HT1080 (cell line): ENCODE measurements around the gene LARP4B. TPM values are rescaled to one million over a fixed set of nuclear protein-coding genes. Genes with fewer than 3 reads are reported as not detected.

ENCODE experiments used
- DNase-seq: peaks from one replicate; pipeline ENCODE4 v3.0.0-alpha.2; 2015; ENCODE audit warnings: low read depth
- total RNA-seq: library from RNA; depleted of rRNA; stranded (reverse); fragments of >200 nt; shearing (Covaris generic); gene quantifications from 2 replicates; pipeline ENCODE4 v1.2.3, GENCODE V29; 2014

The LARP4B gene
- total RNA-seq, 1 experiment from 2014 or later = 62.7 TPM

DNA sequence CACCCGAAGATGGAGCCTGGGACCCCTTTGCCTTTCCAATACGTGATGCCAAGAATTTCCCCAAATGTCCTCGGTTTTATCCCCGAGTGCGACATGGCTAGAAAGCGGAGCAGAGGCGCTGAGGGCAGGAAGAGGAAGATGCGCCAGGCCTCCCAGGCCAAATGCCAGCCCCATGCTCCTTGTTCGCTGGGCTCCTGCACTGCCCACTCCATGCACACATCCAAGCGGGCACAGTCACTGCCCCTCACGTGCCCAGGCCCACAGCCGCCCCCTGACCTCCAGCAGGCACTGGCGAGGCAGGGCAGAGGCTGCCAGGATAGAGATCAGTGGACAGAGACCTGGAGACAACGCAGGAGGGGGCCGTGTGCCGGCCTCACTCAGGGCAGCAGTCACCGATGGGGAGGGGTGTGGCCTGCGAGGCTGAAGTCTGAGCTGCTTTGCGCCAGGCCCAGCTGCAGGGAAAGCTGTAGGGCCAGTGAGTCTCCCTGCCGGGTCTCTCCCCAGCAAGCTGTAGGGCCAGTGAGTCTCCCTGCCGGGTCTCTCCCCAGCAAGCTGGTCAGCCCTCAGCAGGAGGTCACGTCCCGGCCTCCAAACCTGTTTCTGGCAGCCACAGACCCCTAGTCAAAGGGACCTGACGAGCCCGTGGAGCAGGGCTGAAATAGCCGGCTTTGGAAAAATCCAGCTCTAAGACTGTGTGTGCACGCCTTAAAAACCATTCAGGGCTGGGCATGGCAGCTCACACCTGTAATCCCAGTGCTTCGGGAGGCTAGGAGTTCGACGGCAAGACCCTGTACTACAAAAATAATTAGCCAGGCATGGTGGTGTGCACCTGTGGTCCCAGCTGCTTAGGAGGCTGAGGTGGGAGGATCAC lies 141.4 kb downstream of the LARP4B start:
- DNase-seq = no peak

DNA sequence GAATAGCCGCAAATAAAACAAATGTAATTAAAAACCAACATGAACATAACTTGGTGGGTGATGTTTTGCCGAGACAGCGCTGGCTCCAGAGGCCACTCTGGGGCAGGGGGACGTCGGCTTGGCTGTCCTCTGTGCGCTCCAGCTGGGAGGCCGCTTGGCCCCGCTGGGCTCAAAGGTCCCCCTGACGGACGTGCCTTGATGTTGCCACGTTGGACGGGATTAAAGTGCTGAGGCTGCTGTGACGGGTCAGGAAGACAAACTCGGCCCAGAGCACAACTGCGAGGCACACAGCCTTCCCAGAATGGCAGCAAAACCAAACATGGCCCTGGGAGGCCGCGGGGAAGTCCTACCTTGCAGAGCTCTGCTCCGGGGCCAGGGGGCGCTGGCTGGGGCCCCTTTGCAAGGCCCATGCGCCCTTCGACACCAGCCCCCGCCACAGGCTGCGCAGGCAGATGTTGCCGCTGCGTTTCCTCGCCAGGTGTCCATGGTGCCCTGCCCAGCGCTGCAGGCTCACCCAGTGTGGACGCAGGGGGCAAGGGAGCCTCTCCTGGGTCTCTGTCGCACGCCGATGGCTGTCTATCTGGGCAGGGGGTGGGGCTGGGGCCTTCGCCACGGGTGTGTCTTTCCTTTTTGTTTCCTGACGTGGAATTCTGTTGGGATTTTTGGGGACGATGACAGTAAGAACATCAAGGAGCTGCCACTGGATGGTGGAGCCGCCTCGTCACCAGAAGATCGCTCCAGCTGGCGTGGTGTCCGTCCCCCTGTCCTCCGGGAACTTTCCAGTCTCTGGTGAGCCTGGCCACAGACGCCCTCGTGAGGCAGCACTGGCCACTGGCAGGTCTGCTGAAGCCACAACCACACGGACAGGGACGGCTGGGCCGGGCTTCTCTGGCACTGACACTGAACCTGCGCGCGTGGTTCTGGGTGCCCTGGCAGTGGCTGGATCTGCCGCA lies 142.4 kb downstream of the LARP4B start:
- DNase-seq = no peak

DNA sequence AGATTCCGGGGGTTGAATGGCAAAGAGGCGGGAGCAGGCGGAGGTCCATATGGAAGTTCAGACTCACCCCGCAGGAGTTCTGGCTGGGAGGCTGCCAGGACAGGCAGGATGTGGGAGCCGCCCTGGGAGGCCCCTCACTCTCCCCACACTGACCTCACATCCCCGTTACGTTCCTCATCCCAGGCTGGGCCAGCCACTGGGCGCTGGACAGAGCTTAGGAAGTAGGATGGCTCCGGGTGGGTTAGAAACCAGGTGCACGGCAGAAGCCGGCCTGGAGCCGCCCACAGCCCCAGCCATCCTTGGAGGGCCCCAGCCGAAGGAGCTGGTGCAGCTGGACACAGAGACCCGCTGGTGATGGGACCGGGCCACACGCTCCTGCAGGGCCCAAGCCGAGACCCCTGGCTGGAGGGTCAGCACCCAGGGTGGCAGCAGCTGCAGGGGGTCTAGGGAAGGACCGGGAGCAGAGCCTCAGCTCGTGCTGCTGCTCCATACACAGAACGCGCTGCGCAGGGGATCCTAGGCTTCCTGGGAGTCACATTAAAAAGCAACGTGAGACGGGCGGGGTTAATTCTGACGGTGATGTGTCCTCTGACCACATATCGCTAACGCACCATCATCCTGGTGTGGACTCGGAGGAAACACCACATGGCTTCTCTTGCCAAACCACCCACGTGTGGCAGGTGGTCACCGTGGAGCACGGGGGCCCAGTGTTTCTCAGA lies 143.4 kb downstream of the LARP4B start:
- DNase-seq = peak; percentile 87

DNA sequence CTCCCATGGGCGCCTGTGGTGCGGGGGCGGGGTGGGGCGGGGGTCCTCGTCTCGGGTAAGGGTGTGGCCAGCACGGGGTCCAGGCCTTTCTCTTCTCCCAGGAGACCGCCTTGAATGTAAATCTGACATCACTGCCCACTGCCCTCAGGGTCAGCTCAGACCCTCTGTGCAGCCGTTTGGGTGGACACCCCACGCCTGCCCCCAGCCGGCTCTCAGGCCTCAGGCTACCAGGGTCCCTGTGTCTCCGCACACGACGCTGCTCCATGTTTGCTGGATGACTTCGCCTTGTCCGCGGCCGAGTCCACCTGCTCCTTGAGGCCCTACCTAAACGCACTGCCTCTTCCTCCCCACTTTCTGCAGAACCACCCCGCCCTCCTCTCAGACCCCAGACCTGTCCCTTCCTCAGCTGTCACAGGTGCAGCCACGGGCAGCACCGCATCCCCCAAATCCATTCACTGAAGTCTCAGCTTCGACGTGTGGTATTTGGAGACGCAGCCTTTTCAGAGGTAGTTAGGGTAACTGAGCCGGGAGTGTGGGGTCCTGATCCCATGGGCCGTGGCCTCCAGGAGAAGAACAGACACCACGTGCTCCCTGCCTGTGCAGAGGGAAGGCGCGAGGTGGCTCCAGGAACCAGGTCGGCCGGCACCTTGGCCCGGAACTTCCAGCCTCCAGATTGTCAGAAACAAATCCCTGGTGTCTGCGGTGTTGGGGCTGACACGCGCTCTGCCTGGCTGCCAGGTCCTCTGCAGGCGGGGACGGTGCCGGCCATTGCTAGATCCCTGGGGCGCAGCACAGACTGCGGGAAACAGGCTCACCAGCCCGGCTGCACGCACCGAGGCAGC lies 144.7 kb downstream of the LARP4B start:
- no peak for DNase-seq

DNA sequence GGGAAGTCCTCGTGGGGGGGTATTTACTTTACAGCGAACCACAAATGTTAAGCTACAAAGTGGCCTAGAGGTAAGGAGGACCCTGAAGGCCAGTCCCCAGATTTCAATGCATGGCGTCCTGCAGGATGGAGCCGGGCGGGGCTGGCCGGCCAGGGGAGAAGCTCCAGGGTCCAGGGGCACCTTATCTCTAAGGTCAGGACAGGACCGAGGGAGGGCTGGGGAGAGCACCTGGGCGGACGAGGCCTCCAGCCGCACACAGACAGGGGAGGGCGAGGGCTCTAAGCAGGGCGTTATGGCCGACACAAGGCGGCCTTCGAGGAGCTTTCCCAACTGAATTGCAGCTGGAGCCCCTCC lies 145.7 kb downstream of the LARP4B start:
- DNase-seq = no peak

DNA sequence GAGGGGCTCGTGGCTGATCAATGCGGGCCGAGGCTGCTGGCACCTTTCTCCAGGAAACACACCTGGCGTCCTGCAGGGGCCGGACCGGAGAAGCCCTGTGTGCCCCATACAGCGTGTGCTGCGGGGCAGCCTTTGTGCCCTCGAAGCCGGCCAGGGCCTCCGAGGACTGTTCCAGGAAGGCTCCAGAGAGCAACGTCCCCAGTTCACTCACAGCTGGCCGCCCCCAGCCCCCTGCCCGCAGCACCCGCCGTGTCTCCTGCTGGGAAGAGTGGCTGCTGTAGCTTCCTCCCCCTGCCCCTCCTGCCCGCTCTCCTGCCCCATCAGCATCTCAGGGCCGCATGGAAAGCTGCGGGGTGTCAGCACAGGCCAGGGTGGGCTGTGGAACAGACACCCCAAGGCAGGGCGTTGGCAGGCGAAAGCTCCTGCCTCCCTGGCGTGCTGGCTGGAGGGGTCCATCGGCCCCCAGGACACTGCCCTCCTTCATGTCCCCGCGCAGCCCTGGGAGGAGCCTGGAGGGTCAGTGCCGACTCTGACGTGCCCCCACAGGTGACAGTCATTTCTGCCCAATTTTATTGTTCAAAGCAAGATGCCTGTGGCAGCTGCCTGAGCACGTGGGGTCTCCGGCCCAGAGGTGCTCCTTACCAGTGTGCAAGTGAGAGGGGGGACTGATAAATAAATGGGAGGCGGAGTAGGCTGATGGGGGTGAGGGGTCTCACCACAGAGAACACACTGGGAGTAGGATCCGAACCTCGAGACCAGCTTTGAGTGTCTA lies 146.2 kb downstream of the LARP4B start:
- no peak for DNase-seq

DNA sequence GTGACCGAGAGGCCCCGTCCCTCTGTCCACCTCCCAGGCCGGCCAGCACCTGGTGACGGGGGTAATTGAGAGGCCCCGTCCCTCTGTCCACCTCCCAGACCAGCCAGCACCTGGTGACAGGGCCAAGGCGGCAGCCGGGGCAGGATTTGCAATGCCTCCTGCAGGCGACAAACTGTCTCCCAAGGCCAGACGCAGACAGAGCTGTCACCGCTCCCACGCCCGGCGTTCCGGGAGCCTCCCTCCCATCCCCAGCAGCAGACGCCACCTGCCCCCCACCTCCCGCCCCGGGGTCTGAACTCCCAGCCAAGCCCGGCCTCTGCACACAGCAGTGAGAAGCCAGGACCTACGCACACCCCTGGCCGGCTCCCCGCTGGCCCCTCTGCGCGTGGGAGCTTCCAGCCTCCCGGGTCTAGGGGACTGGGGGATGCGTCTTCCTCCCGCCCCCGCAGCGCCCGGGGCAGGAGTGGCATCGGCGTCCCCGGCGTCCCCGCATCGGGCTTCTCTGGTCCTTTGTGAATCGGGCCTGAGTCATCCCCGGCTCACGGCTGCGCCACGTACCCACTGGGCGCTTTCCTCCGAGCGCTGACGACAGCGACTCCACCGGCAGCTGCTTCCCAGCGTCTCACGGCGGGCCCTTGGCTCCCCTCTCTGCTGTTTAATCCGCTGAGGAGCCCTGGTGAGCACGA lies 147.0 kb downstream of the LARP4B start:
- peak; percentile 68 for DNase-seq

DNA sequence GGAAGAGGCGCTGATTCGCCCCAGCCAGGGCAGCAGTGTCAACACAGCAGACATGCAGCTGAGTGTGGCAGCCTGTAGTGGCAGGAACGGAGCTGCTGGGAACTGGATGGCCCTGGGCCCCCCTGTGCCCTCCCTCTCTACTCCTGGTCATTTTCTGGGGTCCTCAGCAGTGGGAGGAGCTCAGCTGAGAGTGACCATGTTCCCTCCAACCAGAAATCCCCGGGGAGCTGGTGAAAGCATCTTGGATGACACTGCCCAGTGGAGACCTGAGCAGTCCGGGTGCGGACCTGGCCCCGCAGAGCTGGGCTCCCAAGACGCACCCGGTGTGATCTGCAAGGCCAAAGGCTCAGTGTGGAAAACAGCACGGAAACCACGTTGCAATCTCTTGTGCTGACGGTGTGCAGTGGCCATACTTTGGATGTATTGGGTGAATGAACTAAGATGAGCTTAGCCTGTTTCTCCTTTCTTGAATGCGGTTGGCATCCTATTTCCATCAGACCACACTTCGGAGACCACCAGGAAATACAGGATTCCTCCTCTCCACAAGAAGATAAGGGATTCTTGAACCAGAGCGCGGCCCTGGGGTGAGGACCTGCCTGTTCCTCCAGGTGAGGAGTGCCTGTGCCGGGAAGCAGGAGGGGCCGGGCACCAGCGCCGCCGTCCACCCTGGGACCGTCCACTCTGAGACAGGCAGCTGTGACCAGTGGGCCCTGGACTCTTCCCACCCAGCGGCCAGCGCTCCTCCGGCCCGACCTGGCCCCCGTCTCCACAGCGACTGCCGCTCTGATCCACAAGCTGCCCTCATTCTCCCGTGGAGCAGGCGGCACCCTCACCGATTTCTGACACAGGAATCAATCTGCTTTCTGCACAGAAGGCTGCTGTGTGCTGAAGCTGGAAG lies 148.5 kb downstream of the LARP4B start:
- DNase-seq = no peak

DNA sequence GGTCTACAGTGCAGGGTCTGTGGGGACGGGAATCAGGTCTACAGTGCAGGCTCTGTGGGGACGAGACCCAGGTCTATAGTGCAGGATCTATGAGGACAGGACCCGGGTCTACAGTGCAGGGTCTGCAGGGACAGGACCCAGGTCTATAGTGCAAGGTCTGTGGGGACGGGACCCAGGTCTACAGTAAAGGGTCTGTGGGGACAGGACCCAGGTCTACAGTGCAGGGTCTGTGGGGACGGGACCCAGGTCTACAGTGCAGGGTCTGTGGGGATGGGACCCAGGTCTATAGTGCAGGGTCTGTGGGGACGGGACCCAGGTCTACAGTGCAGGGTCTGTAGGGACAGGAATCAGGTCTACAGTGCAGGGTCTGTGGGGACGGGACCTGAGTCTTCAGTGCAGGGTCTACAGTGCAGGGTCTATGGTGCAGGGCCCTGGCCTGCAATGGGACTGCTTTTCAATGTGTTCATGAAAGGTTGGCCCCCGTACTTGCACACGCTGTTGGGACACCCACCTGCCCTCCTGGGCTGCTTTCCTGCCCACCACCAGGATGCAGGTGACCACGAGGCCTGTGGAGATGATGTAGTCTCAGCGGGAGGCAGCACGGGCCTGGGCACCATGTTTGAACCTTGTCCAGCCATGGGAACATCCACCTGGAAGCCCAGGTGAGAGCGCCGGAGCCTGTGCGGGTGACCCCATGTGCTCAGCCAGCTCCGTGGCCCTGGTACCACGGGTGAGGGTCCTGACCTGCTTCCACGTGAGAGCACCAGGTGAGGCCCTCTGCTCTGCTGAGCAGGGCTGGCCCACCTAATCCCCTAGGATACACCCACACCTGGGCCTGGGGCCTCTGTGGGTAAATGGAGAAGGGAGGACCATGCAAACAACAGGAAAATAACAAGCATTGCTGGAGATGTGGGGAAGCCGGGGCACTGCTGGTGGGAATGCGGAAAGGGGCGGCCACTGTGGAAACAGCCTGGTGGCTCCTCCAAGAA lies 150.7 kb downstream of the LARP4B start:
- no peak for DNase-seq

DNA sequence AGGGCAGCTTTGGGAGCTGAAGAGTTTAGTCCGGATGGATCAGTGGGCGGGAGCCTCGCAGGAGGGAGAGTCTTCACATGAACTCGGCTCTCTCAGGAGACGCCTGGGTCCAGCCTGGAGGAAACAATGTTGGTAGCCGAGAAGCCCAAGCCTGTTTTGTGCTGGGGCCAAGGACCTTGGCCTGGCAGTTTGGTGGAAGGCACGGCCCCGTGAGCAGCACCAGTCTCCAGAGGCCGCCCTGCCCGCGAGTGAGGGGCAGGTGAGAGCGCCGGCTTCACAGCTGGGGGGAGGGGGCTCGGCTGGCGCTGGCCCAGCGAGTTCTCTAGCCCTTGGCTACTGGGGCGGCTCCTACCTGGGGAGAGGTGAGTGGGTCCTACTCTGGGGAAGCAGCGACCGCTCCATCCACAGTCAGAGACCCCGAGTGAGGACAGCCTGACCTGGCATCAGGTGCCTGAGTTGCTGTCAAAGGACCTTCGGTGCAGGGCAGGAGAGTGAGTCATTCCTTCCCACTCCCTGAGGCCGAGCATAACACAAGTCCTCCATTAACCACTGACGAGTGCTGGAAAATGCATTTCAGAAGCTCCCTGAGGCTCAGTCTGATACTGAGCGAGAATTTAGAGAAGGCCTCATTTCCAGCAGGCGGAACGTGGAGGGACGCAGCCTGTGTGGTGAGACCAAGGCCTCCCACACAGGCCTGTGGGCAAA lies 152.7 kb downstream of the LARP4B start:
- no peak for DNase-seq

DNA sequence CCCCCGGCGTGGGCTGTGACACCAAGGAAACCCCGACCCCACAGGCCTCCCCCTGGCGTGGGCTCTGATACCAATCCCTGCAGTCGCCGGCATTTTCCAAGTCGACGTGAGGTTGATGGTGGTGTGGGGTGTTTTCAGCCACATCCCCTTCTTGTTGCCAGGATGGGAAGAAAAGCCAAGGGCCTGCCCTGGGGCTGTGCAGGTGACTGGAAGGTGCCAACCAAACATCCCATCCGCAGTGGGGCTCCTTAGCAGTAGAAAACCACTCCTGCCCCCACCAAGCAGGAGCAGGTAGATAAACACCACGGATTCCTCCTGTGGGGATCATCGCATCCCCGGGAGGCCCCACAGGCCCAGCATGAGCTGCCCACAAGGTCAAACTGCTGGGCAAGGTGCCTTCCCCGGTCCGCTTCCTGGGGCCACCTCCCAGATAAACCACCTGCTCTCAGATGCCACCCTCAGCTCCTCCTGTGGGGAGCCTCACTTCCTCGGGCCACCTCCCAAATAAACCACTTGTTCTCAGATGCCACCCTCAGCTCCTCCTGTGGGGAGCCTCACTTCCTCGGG lies 153.5 kb downstream of the LARP4B start:
- DNase-seq = no peak

DNA sequence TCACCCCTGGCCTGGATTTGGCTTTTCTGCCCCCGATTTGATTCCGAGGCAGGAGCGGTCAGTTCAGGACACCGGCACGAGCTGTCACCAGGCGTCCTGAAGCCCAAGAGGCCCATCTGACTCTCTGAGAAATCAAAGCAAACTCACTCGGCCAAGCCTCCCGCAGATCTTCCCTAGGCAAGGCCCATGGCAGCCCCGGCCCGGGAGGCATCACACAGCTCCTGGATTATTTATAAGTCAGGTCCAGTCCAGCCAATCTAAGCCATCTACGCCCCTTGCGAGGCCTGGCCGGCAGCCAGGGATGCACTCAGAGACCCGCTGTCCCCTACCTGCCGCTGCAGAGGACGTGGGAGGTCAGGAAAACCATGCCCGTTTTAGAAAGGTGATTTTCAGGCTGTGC lies 154.7 kb downstream of the LARP4B start:
- no peak for DNase-seq

DNA sequence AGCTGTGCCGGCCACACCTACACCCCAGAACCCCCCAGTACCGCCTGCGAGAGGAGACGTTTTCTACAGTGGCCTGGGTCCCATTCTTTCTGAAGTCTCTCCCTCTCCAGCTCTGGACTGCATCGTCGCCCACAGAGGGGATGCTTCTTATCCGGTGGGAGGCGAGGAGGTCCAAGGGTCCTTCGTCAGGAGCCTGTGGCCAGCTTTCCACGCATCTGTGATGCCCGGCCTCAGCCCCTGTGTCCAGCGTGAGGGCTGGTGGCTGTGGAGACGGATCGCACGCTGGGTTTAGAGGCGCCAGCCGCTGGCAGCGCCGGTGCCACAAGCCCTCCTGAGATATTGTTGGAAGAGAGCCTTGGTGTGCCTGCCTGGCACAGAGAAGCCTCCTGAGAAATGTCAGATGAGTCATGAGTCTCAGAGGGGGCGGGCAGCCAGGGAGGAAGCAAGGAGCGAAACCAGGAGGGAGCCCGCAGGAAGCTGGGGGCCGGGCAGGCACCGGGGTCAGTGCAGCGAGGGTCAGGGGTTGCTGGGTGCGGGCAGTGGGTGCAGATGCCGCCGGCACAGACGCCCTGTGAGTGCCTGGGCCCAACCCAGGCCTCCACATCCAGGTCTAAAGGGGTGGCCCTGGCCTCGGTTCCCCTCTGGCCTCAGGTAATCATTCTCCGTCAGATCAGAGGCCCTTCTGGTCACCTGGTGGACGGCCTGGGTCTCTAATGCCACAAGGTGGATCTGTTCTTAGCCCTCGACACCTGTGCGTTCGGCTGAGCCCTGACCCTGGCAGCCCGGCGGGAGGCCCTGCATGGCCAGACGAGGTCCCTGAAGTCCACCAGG lies 156.0 kb downstream of the LARP4B start:
- DNase-seq = peak; percentile 75

DNA sequence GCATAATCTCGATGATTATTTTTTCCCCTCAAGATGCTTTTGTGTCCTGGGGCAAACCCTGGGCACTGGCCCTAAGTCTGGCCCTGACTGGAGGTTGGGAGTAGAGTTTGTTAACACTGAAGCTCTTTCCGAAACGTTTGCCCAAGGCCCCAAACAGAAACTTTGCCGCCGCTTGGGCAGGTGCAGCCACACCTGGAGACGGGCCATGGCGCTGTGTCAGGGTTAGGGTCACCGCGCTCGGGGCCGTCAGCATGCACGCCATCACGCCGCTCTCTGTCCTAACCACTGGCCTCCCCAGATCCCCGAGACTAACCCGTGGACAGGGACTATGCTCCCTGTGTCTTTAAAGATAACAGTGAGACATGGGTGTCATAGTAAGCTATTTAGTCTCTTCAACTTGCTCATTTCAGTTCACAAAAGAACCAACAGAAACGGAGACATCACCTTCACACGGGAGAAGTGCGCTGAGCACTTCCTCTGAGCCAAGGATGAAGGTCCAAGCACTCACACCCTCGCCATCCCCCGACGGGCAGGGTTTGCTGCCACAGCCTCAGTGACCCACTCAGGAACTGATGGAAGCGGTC lies 156.8 kb downstream of the LARP4B start:
- no peak for DNase-seq

DNA sequence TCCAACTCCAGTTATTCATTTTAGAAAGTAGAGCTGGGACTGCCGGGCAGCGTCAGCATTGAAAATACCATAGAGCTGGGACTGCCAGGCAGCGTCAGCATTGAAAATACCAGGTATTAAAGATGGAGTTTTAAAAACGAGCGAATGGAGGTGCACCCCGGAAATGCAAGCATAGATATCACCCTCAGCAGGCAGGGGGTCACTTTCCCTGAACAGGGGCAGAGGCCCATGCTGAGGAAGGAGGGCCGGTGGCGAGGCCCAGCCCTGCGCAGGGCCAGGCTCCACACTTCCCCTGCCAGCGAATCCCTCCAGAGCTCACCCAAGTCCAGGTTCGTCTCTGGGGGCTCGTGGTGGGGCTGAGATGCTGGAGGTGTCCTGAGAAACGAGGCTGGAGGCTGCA lies 157.3 kb downstream of the LARP4B start:
- DNase-seq = no peak
